K562 (cell line): ENCODE measurements around the gene SLC35G2. TPM values are rescaled to one million over a fixed set of nuclear protein-coding genes. Genes with fewer than 3 reads are reported as not detected.

ENCODE experiments used
- BACH1 ChIP-seq: fragments of 200-800 bp; sonication (Bioruptor generic); IDR thresholded peaks from 2 replicates; pipeline ENCODE4 v1.6.1; 2016; ENCODE audit warnings: missing genetic modification characterization, missing compliant biosample characterization
- BCOR ChIP-seq: fragments of 450-650 bp; IDR thresholded peaks from 2 replicates; pipeline ENCODE4 v1.6.1; 2016
- CHD4 ChIP-seq: fragments of 200-600 bp; sonication (generic); IDR thresholded peaks from 3 replicates; pipeline ENCODE4 v1.6.1; 2012; ENCODE audit warnings: low read depth, mild to moderate bottlenecking, mixed read lengths, low read length, inconsistent platforms; ENCODE audit not compliant: insufficient read depth, insufficient replicate concordance, poor library complexity, severe bottlenecking
- CSDE1 ChIP-seq, 2 experiments: fragments of 450-650 bp; IDR thresholded peaks; 2 replicates each; pipeline ENCODE4 v1.6.1; 2016; ENCODE audit warnings: mild to moderate bottlenecking in 1 of 2
- ESRRA ChIP-seq: fragments of 450-650 bp; IDR thresholded peaks from 2 replicates; pipeline ENCODE4 v1.6.1; 2014; ENCODE audit warnings: low read depth, mild to moderate bottlenecking, moderate library complexity, borderline replicate concordance
- IFI16 ChIP-seq: fragments of 250-450 bp; sonication (Bioruptor Pico); IDR thresholded peaks from 2 replicates; pipeline ENCODE4 v2.1.2; 2022; ENCODE audit warnings: mild to moderate bottlenecking, inconsistent platforms
- JUNB ChIP-seq: fragments of 450-650 bp; formaldehyde crosslinking; conservative IDR thresholded peaks from 2 replicates; pipeline ENCODE4 v1.4.0; 2020; ENCODE audit warnings: mild to moderate bottlenecking
- KAT2B ChIP-seq: IDR thresholded peaks from one replicate; pipeline ENCODE4 v1.6.1; 2012; ENCODE audit warnings: low read depth, mild to moderate bottlenecking, control low read depth, inconsistent platforms, low read length, moderate library complexity
- NCOA4 ChIP-seq: fragments of 450-650 bp; IDR thresholded peaks from 2 replicates; pipeline ENCODE4 v1.6.1; 2018; ENCODE audit warnings: mild to moderate bottlenecking; ENCODE audit not compliant: partially characterized antibody
- POLR3G ChIP-seq: IDR thresholded peaks from 2 replicates; pipeline ENCODE4 v1.6.1; 2011; ENCODE audit not compliant: insufficient read length, insufficient replicate concordance; ENCODE audit errors: extremely low read depth
- PYGO2 ChIP-seq: fragments of 450-650 bp; IDR thresholded peaks from 2 replicates; pipeline ENCODE4 v1.6.1; 2016; ENCODE audit warnings: mild to moderate bottlenecking, missing genetic modification characterization, moderate library complexity, missing compliant biosample characterization
- SMAD1 ChIP-seq: fragments of 150-350 bp; IDR thresholded peaks from 2 replicates; pipeline ENCODE4 v1.6.1; 2014; ENCODE audit warnings: low read length, low read depth; ENCODE audit not compliant: partially characterized antibody
- SMAD2 ChIP-seq: fragments of 150-350 bp; IDR thresholded peaks from 2 replicates; pipeline ENCODE4 v1.6.1; 2014; ENCODE audit warnings: low read depth, mild to moderate bottlenecking, low read length
- SNIP1 ChIP-seq: fragments of 450-650 bp; IDR thresholded peaks from 2 replicates; pipeline ENCODE4 v1.7.1; 2017; ENCODE audit warnings: low read depth, mild to moderate bottlenecking
- ZFPM2 ChIP-seq: fragments of 250-450 bp; sonication (Bioruptor Pico); IDR thresholded peaks from 2 replicates; pipeline ENCODE4 v1.5.1; 2022; ENCODE audit warnings: mild to moderate bottlenecking
- ZNF134 ChIP-seq: fragments of 250-450 bp; sonication (Bioruptor Pico); conservative IDR thresholded peaks from 2 replicates; pipeline ENCODE4 v1.4.0; 2020
- ZNF143 ChIP-seq: sonication (generic); formaldehyde crosslinking; IDR thresholded peaks from 2 replicates; pipeline ENCODE4 v1.9.0; 2022; ENCODE audit warnings: mild to moderate bottlenecking, missing genetic modification reagents
- ZNF175 ChIP-seq: fragments of 200-800 bp; sonication (Bioruptor generic); IDR thresholded peaks from 2 replicates; pipeline ENCODE4 v1.6.1; 2016; ENCODE audit warnings: low read depth, mild to moderate bottlenecking, missing genetic modification characterization, missing compliant biosample characterization
- ZNF232 ChIP-seq: sonication (generic); formaldehyde crosslinking; IDR thresholded peaks from 2 replicates; pipeline ENCODE4 v1.8.0; 2022; ENCODE audit warnings: mild to moderate bottlenecking, missing genetic modification reagents
- ZNF436 ChIP-seq: fragments of 250-450, 450-650 bp; sonication (Bioruptor Pico); formaldehyde crosslinking; IDR thresholded peaks from 2 replicates; pipeline ENCODE4 v1.7.0; 2020; ENCODE audit warnings: mild to moderate bottlenecking
- polyA plus RNA-seq, 8 experiments: library from polyadenylated mRNA; depleted of rRNA in 4 of 8; stranded (reverse) in 5 of 8; unstranded in 3 of 8; fragments of >200 nt; fragmentation: Nextera tagmentation in 2 of 8; fragmentation: Illumina TruSeq in 1 of 8; extraction: Ambion mirVana in 2 of 8; extraction: Trizol in 1 of 8; gene quantifications; 2 replicates each; pipeline versions ENCODE4 v1.2.1 to v1.2.3, GENCODE V29; 2011 to 2014; ENCODE audit warnings: inconsistent platforms in 1 of 8, missing spikeins in 1 of 8
- total RNA-seq, 7 experiments: library from RNA; depleted of rRNA in 6 of 7; stranded (reverse); fragments of >200 nt in 6 of 7; fragmentation: Illumina TruSeq in 2 of 7; extraction: Trizol in 2 of 7; gene quantifications; 2 replicates each; pipeline versions ENCODE4 v1.2.1 to v1.2.3, GENCODE V29; 2011 to 2021; ENCODE audit warnings: low replicate concordance in 1 of 7
- TF ChIP-seq, protein P1 (sequence below): fragments of 250-450 bp; sonication (Bioruptor Pico); IDR thresholded peaks from 2 replicates; pipeline ENCODE4 v1.5.0; 2021
- TF ChIP-seq, protein P2 (sequence below): fragments of 250-450 bp; sonication (Bioruptor Pico); IDR thresholded peaks from 2 replicates; pipeline ENCODE4 v1.8.0; 2022; ENCODE audit warnings: moderate library complexity, mild to moderate bottlenecking, inconsistent platforms
- TF ChIP-seq, protein P3 (sequence below), 3 experiments: fragments of 200-800 bp in 1 of 3; fragments of 250-450 bp in 1 of 3; fragments of 450-650 bp in 1 of 3; sonication (Bioruptor Pico) in 1 of 3; sonication (Bioruptor generic) in 1 of 3; formaldehyde crosslinking in 1 of 3; IDR thresholded peaks; 2 replicates each; pipeline versions ENCODE4 v1.6.1 to v1.8.0; 2016 to 2022; ENCODE audit warnings: mild to moderate bottlenecking in 2 of 3, missing genetic modification characterization in 2 of 3, missing compliant biosample characterization in 1 of 3, moderate library complexity in 1 of 3
- TF ChIP-seq, protein P4 (sequence below): fragments of 450-650 bp; IDR thresholded peaks from 2 replicates; pipeline ENCODE4 v1.6.1; 2017; ENCODE audit warnings: mild to moderate bottlenecking, moderate library complexity

The SLC35G2 gene
- total and polyA plus RNA-seq, 9 of the 15 experiments (the other 6 are each of a cell fraction or from before 2014, with no cell fraction given): 2.6 to 5.9 (median 3.2) TPM

DNA sequence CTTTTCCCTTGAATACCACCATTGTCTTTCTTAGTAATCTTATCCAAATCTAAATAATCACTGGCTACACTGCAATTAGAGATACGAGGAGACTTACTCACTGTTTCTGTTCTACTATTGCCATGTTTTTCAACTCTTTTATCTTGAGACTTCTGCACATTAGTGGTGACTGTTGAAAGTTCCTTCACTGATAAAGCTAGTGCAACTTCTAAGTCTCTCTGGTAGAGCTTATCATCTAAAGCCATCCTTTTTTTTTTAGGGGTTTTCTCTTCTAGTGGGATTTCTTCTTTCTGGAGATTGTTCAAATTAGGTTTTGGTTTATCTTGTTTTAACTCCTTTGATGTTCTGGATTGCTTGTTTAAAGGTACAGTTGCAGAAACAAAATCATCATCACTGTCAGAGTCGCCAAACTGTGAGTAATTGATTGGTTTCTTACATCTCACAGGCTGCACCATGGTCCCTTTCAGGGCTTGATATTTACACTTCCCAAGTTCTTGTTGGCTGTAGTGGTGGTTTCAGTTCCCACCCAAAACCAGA, 80.8 kb downstream of the SLC35G2 start (continued):
- TF ChIP-seq SMAD1 (no peak), SMAD2 (no peak), PYGO2 (tag) (no peak), CSDE1 (IDR thresholded peaks at IDR 0.05) (no peak), BACH1 (tag) (no peak), ZNF232 (CRISPR knock-in tag) (no peak), IFI16 (CRISPR knock-in tag) (no peak), ZNF143 (CRISPR knock-in tag) (no peak), SNIP1 (no peak), ZNF134 (CRISPR knock-in tag) (no peak), CHD4 (no peak), ZFPM2 (CRISPR knock-in tag) (no peak), KAT2B (no peak), ZNF175 (CRISPR knock-in tag) (no peak), ESRRA (no peak), JUNB (CRISPR knock-in tag) (no peak), BCOR (0 out of 2 replicates have a peak, but pooled peaks have one; percentile 19), POLR3G (no peak), ZNF436 (CRISPR knock-in tag) (no peak), NCOA4 (no peak)
- TF ChIP-seq, protein P1, sequence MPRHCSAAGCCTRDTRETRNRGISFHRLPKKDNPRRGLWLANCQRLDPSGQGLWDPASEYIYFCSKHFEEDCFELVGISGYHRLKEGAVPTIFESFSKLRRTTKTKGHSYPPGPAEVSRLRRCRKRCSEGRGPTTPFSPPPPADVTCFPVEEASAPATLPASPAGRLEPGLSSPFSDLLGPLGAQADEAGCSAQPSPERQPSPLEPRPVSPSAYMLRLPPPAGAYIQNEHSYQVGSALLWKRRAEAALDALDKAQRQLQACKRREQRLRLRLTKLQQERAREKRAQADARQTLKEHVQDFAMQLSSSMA (CRISPR knock-in tag): no peak
- TF ChIP-seq, protein P2, sequence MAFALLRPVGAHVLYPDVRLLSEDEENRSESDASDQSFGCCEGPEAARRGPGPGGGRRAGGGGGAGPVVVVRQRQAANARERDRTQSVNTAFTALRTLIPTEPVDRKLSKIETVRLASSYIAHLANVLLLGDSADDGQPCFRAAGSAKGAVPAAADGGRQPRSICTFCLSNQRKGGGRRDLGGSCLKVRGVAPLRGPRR (CRISPR knock-in tag): no peak
- TF ChIP-seq, protein P3, sequence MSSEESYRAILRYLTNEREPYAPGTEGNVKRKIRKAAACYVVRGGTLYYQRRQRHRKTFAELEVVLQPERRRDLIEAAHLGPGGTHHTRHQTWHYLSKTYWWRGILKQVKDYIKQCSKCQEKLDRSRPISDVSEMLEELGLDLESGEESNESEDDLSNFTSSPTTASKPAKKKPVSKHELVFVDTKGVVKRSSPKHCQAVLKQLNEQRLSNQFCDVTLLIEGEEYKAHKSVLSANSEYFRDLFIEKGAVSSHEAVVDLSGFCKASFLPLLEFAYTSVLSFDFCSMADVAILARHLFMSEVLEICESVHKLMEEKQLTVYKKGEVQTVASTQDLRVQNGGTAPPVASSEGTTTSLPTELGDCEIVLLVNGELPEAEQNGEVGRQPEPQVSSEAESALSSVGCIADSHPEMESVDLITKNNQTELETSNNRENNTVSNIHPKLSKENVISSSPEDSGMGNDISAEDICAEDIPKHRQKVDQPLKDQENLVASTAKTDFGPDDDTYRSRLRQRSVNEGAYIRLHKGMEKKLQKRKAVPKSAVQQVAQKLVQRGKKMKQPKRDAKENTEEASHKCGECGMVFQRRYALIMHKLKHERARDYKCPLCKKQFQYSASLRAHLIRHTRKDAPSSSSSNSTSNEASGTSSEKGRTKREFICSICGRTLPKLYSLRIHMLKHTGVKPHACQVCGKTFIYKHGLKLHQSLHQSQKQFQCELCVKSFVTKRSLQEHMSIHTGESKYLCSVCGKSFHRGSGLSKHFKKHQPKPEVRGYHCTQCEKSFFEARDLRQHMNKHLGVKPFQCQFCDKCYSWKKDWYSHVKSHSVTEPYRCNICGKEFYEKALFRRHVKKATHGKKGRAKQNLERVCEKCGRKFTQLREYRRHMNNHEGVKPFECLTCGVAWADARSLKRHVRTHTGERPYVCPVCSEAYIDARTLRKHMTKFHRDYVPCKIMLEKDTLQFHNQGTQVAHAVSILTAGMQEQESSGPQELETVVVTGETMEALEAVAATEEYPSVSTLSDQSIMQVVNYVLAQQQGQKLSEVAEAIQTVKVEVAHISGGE (CRISPR knock-in tag; IDR thresholded peaks at IDR 0.05): no peak
- TF ChIP-seq, protein P4, sequence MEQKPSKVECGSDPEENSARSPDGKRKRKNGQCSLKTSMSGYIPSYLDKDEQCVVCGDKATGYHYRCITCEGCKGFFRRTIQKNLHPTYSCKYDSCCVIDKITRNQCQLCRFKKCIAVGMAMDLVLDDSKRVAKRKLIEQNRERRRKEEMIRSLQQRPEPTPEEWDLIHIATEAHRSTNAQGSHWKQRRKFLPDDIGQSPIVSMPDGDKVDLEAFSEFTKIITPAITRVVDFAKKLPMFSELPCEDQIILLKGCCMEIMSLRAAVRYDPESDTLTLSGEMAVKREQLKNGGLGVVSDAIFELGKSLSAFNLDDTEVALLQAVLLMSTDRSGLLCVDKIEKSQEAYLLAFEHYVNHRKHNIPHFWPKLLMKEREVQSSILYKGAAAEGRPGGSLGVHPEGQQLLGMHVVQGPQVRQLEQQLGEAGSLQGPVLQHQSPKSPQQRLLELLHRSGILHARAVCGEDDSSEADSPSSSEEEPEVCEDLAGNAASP: no peak
